Stomach smooth muscle (tissue), 2 donors: ENCODE measurements around the gene AMDHD2.

Experiments
- H3K27ac ChIP-seq: one replicate; pipeline ENCODE4 v1.7.0; 2013; ENCODE audit warnings: mild to moderate bottlenecking, low read length, inconsistent platforms
- H3K27me3 ChIP-seq, 2 donors: one replicate each; pipeline ENCODE4 v1.7.0; 2013; ENCODE audit warnings: low read length in 2 of 2; ENCODE audit not compliant: insufficient read depth in 2 of 2, control insufficient read depth in 1 of 2
- H3K36me3 ChIP-seq, 2 donors: one replicate each; pipeline ENCODE4 v1.7.0; 2013; ENCODE audit warnings: low read length in 2 of 2; ENCODE audit not compliant: control insufficient read depth in 2 of 2, insufficient read depth in 2 of 2
- H3K4me1 ChIP-seq: one replicate; pipeline ENCODE4 v1.7.0; 2013; ENCODE audit warnings: low read length; ENCODE audit not compliant: control insufficient read depth, insufficient read depth
- H3K4me3 ChIP-seq, 2 donors: one replicate each; pipeline ENCODE4 v1.7.0; 2013; ENCODE audit warnings: low read length in 2 of 2
- H3K9ac ChIP-seq, 2 donors: one replicate each; pipeline ENCODE4 v1.7.0; 2013; ENCODE audit warnings: low read length in 2 of 2, mild to moderate bottlenecking in 1 of 2
- H3K9me3 ChIP-seq, 2 donors: one replicate each; pipeline ENCODE4 v1.7.0; 2013; ENCODE audit warnings: low read length in 2 of 2; ENCODE audit not compliant: control insufficient read depth in 2 of 2
- donor health status: healthy.
- donor health status: Pancreatic carcinoma.

The AMDHD2 gene

GRCh38 chr16:2493605-2494004 lies 26.6 kb upstream of the AMDHD2 start:
- peaks cover 13% of the 10 kb centered on the region for H3K4me1 ChIP-seq

GRCh38 chr16:2494616-2495015 lies 25.6 kb upstream of the AMDHD2 start:
- H3K4me1 ChIP-seq = peaks cover 15% of the 10 kb centered on the region
- H3K36me3 ChIP-seq = peaks cover 0 to 20% of the 10 kb centered on the region in 2 donors
- H3K9me3 ChIP-seq = no peaks in the 10 kb centered on the region
- H3K27ac ChIP-seq = no peak overlapping the region
- H3K4me3 ChIP-seq = no peak overlapping the region
- no peaks in the 10 kb centered on the region for H3K27me3 ChIP-seq
- no peak overlapping the region for H3K9ac ChIP-seq

More at GRCh38 chr16:2493605-2494004, 26.6 kb upstream of the AMDHD2 start:
- Histone ChIP-seq H3K4me3 (no peak overlapping the region), H3K36me3 (peaks cover 0 to 20% of the 10 kb centered on the region in 2 donors), H3K27me3 (no peaks in the 10 kb centered on the region), H3K27ac (no peak overlapping the region), H3K9me3 (no peaks in the 10 kb centered on the region), H3K9ac (no peak overlapping the region)

- Histone ChIP-seq H3K4me3 (no peak overlapping the region), H3K27ac (no peak overlapping the region), H3K9me3 (no peaks in the 10 kb centered on the region), H3K9ac (no peak overlapping the region), H3K36me3 (peaks cover 0 to 20% of the 10 kb centered on the region in 2 donors), H3K27me3 (no peaks in the 10 kb centered on the region), H3K4me1 (peaks cover 15% of the 10 kb centered on the region)
These were observed 25.1 kb upstream of the AMDHD2 start for GRCh38 chr16:2495041-2495440.

- Histone ChIP-seq H3K9me3 (no peaks in the 10 kb centered on the region), H3K36me3 (peaks cover 0 to 16% of the 10 kb centered on the region in 2 donors), H3K4me3 (no peak overlapping the region), H3K4me1 (peaks cover 20% of the 10 kb centered on the region), H3K27me3 (no peaks in the 10 kb centered on the region), H3K9ac (no peak overlapping the region), H3K27ac (no peak overlapping the region)
These were observed 23.7 kb upstream of the AMDHD2 start for GRCh38 chr16:2496223-2497115.

GRCh38 chr16:2497116-2497630 lies 23.0 kb upstream of the AMDHD2 start:
- Histone ChIP-seq H3K4me1 (peaks cover 28% of the 10 kb centered on the region), H3K27ac (no peak overlapping the region), H3K27me3 (no peaks in the 10 kb centered on the region), H3K4me3 (no peak overlapping the region), H3K36me3 (peaks cover 0 to 16% of the 10 kb centered on the region in 2 donors), H3K9me3 (no peaks in the 10 kb centered on the region), H3K9ac (no peak overlapping the region)

GRCh38 chr16:2497695-2498484 lies 22.3 kb upstream of the AMDHD2 start:
- no peak overlapping the region for H3K4me3 ChIP-seq
- H3K36me3 ChIP-seq = peaks cover 0 to 16% of the 10 kb centered on the region in 2 donors

GRCh38 chr16:2498531-2499253 lies 21.5 kb upstream of the AMDHD2 start:
- Histone ChIP-seq H3K27ac (no peak overlapping the region), H3K4me1 (peaks cover 33% of the 10 kb centered on the region), H3K27me3 (no peaks in the 10 kb centered on the region), H3K4me3 (no peak overlapping the region), H3K36me3 (peaks cover 0 to 16% of the 10 kb centered on the region in 2 donors), H3K9ac (no peak overlapping the region), H3K9me3 (no peaks in the 10 kb centered on the region)

More at GRCh38 chr16:2497695-2498484, 22.3 kb upstream of the AMDHD2 start:
- no peak overlapping the region for H3K9ac ChIP-seq
- peaks cover 33% of the 10 kb centered on the region for H3K4me1 ChIP-seq
- H3K9me3 ChIP-seq = no peaks in the 10 kb centered on the region
- no peak overlapping the region for H3K27ac ChIP-seq
- H3K27me3 ChIP-seq = no peaks in the 10 kb centered on the region

GRCh38 chr16:2499454-2499853 lies 20.7 kb upstream of the AMDHD2 start:
- peaks cover 33% of the 10 kb centered on the region for H3K4me1 ChIP-seq
- H3K27me3 ChIP-seq = no peaks in the 10 kb centered on the region
- H3K27ac ChIP-seq = no peak overlapping the region
- H3K9me3 ChIP-seq = no peaks in the 10 kb centered on the region
- peaks cover 0 to 16% of the 10 kb centered on the region in 2 donors for H3K36me3 ChIP-seq
- no peak overlapping the region for H3K9ac ChIP-seq
- no peak overlapping the region for H3K4me3 ChIP-seq

- no peaks in the 10 kb centered on the region for H3K27me3 ChIP-seq
- H3K4me3 ChIP-seq = no peak overlapping the region
- no peak overlapping the region for H3K9ac ChIP-seq
- peaks cover 0 to 16% of the 10 kb centered on the region in 2 donors for H3K36me3 ChIP-seq
- no peak overlapping the region for H3K27ac ChIP-seq
- no peaks in the 10 kb centered on the region for H3K9me3 ChIP-seq
- peaks cover 33% of the 10 kb centered on the region for H3K4me1 ChIP-seq
These were observed 20.2 kb upstream of the AMDHD2 start for GRCh38 chr16:2499890-2500429.

GRCh38 chr16:2500430-2500917 lies 19.7 kb upstream of the AMDHD2 start:
- no peaks in the 10 kb centered on the region for H3K27me3 ChIP-seq
- H3K4me3 ChIP-seq = no peak overlapping the region
- peaks cover 0 to 16% of the 10 kb centered on the region in 2 donors for H3K36me3 ChIP-seq
- H3K4me1 ChIP-seq = peaks cover 33% of the 10 kb centered on the region
- no peak overlapping the region for H3K9ac ChIP-seq
- no peak overlapping the region for H3K27ac ChIP-seq
- H3K9me3 ChIP-seq = no peaks in the 10 kb centered on the region
